K562 (cell line): ENCODE data around the gene EFHB. TPM values are rescaled to one million over a fixed set of nuclear protein-coding genes. Genes with fewer than 3 reads are reported as not detected.

ENCODE experiments used
- ATAC-seq: fragments of 200-7000 bp; cut with Tn5 transposase; 3 replicates; pipeline ENCODE4 v1.9.1; 2020; ENCODE audit warnings: moderate library complexity
- BruUV-seq: library from RNA; stranded (reverse); fragments of 400-500 nt; replicated peaks from 2 replicates; lab custom pipeline; 2021; lab: Mats Ljungman, UMichigan
- CTCF ChIA-PET: fragments of 300-600 bp; formaldehyde crosslinking; extraction: SDS; loops from one replicate; lab custom pipeline; 2021; ENCODE audit warnings: low intra/inter-chr PET ratio; lab: Yijun Ruan, JAX
- POLR2A ChIA-PET: fragments of 300-600, 350-650 bp; sonication (Branson Sonifier 250); formaldehyde crosslinking; extraction: SDS; loops from one replicate; lab custom pipeline; 2021; ENCODE audit warnings: antibody characterized with exemption, inconsistent platforms; lab: Yijun Ruan, JAX
- DNase-seq, 4 experiments: peaks; one replicate each; pipeline versions ENCODE4 v3.0.0 to v3.0.0-alpha.2; 2011 to 2018; ENCODE audit warnings: low spot score in 3 of 4, mixed read lengths in 3 of 4; ENCODE audit errors: extremely low read depth in 1 of 4
- FAIRE-seq: peaks from 2 replicates; lab custom pipeline; 2011; peaks lifted over from hg19 to GRCh38; lab: Jason Lieb, UNC
- H2AFZ ChIP-seq: 2 replicates; pipeline ENCODE4 v1.6.0; 2011; ENCODE audit warnings: low read depth, low read length, control low read depth, inconsistent platforms
- H3K27ac ChIP-seq: fragments of 200-600 bp; 3 replicates; pipeline ENCODE4 v1.8.0; 2011; ENCODE audit warnings: low read depth, mild to moderate bottlenecking, control low read depth, inconsistent platforms, low read length, moderate library complexity, mixed read lengths; ENCODE audit errors: extremely low read depth
- H3K27me3 ChIP-seq, 2 experiments: fragments of 300-600 bp in 1 of 2; 2 replicates in 1 of 2; 3 replicates in 1 of 2; pipeline versions ENCODE4 v1.6.0 to v1.8.0; 2011; ENCODE audit warnings: inconsistent platforms in 2 of 2, low read length in 2 of 2, mild to moderate bottlenecking in 1 of 2, mixed read lengths in 1 of 2, moderate library complexity in 1 of 2; ENCODE audit not compliant: control insufficient read depth in 2 of 2, insufficient read depth in 2 of 2
- H3K36me3 ChIP-seq: fragments of 300-600 bp; 3 replicates; pipeline ENCODE4 v1.8.0; 2011; ENCODE audit warnings: mild to moderate bottlenecking, low read length, inconsistent platforms; ENCODE audit not compliant: control insufficient read depth, insufficient read depth
- H3K4me1 ChIP-seq, 2 experiments: fragments of 200-600 bp in 1 of 2; replicated peaks in 1 of 2; 2 replicates in 1 of 2; 3 replicates in 1 of 2; pipeline versions ENCODE4 v1.5.1 to v1.8.0; 2011; ENCODE audit warnings: inconsistent platforms in 2 of 2, low read length in 2 of 2, mild to moderate bottlenecking in 1 of 2, mixed read lengths in 1 of 2, moderate library complexity in 1 of 2; ENCODE audit not compliant: control insufficient read depth in 2 of 2, insufficient read depth in 2 of 2
- H3K4me2 ChIP-seq: 2 replicates; pipeline ENCODE4 v1.6.1; 2011; ENCODE audit warnings: low read length, control low read depth, inconsistent platforms, mixed read lengths; ENCODE audit not compliant: insufficient read depth
- H3K4me3 ChIP-seq: fragments of 200-600 bp; sonication (generic), shearing (Covaris generic); 2 replicates; pipeline ENCODE4 v1.5.1; 2016; ENCODE audit warnings: control low read depth, inconsistent platforms
- H3K79me2 ChIP-seq: fragments of 200-600 bp; 3 replicates; pipeline ENCODE4 v1.8.0; 2011; ENCODE audit warnings: low read length, inconsistent platforms; ENCODE audit not compliant: control insufficient read depth, insufficient read depth
- H3K9ac ChIP-seq, 2 experiments: 2 replicates each; pipeline versions ENCODE4 v1.6.0 to v1.6.1; 2011; ENCODE audit warnings: low read depth in 2 of 2, low read length in 2 of 2, control low read depth in 1 of 2, inconsistent platforms in 1 of 2, mild to moderate bottlenecking in 1 of 2, mixed read lengths in 1 of 2; ENCODE audit not compliant: insufficient read depth in 1 of 2
- H3K9me1 ChIP-seq: one replicate; pipeline ENCODE4 v1.6.0; 2011; ENCODE audit warnings: inconsistent platforms, mild to moderate bottlenecking, low read length, moderate library complexity; ENCODE audit not compliant: control insufficient read depth, insufficient read depth
- H3K9me3 ChIP-seq: replicated peaks from 2 replicates; pipeline ENCODE4 v1.5.1; 2011; ENCODE audit warnings: low read depth, low read length, inconsistent platforms; ENCODE audit not compliant: control insufficient read depth, insufficient read depth
- H4K20me1 ChIP-seq: replicated peaks from 2 replicates; pipeline ENCODE4 v1.6.1; 2011; ENCODE audit warnings: low read length, inconsistent platforms, mixed read lengths; ENCODE audit not compliant: control insufficient read depth, insufficient read depth
- BRF1 ChIP-seq: IDR thresholded peaks from 3 replicates; pipeline ENCODE4 v1.6.1; 2011; ENCODE audit warnings: borderline replicate concordance, mild to moderate bottlenecking; ENCODE audit not compliant: insufficient read length; ENCODE audit errors: extremely low read depth
- CBX3 ChIP-seq, 2 experiments: IDR thresholded peaks; 1 replicate in 1 of 2; 2 replicates in 1 of 2; pipeline ENCODE4 v1.6.1; 2012; ENCODE audit warnings: inconsistent platforms in 2 of 2, low read length in 2 of 2, borderline replicate concordance in 1 of 2, control low read depth in 1 of 2
- JUN ChIP-seq, 2 experiments: sonication (generic) in 1 of 2; formaldehyde crosslinking in 1 of 2; IDR thresholded peaks; 2 replicates each; pipeline versions ENCODE4 v1.6.1 to v1.8.0; 2012 to 2022; ENCODE audit warnings: borderline replicate concordance in 2 of 2, mild to moderate bottlenecking in 2 of 2, improper control_type of control experiment in 1 of 2, low read depth in 1 of 2, low read length in 1 of 2, missing genetic modification reagents in 1 of 2
- KAT8 ChIP-seq: fragments of 450-650 bp; IDR thresholded peaks from 2 replicates; pipeline ENCODE4 v1.6.1; 2016; ENCODE audit warnings: low read depth, mild to moderate bottlenecking
- L3MBTL2 ChIP-seq: fragments of 450-650 bp; IDR thresholded peaks from 2 replicates; pipeline ENCODE4 v1.6.1; 2016; ENCODE audit warnings: mild to moderate bottlenecking, moderate library complexity
- MAFG ChIP-seq: fragments of 450-650 bp; conservative IDR thresholded peaks from 2 replicates; pipeline ENCODE4 v1.6.1; 2016; ENCODE audit warnings: missing genetic modification characterization, missing compliant biosample characterization
- MBD2 ChIP-seq: sonication (generic); IDR thresholded peaks from 2 replicates; pipeline ENCODE4 v1.6.1; 2016; ENCODE audit warnings: low read depth, borderline replicate concordance
- MLLT1 ChIP-seq, 2 experiments: fragments of 450-650 bp; IDR thresholded peaks; 2 replicates each; pipeline ENCODE4 v1.6.1; 2016
- MTA3 ChIP-seq: fragments of 450-650 bp; formaldehyde crosslinking; IDR thresholded peaks from 2 replicates; pipeline ENCODE4 v1.6.1; 2017; ENCODE audit warnings: mild to moderate bottlenecking, borderline replicate concordance
- MYNN ChIP-seq, 2 experiments: sonication (generic); formaldehyde crosslinking in 1 of 2; IDR thresholded peaks; 2 replicates each; pipeline versions ENCODE4 v1.5.0 to v1.6.1; 2016 to 2020; ENCODE audit warnings: antibody characterized with exemption in 1 of 2, missing genetic modification reagents in 1 of 2
- NFRKB ChIP-seq: fragments of 450-650 bp; IDR thresholded peaks from 2 replicates; pipeline ENCODE4 v1.6.1; 2016; ENCODE audit warnings: low read depth
- RBM34 ChIP-seq: fragments of 200-400 bp; formaldehyde crosslinking; IDR thresholded peaks from 2 replicates; pipeline ENCODE4 v1.6.1; 2018; ENCODE audit warnings: low read length, borderline replicate concordance; ENCODE audit not compliant: insufficient read depth
- ZNF212 ChIP-seq: fragments of 450-650 bp; formaldehyde crosslinking; IDR thresholded peaks from 2 replicates; pipeline ENCODE4 v1.4.0; 2020; ENCODE audit warnings: mild to moderate bottlenecking
- WGBS: fragments of 100-300 bp; shearing (Covaris generic); methylation state at CpG from one replicate; pipeline ENCODE4 v1.1.6; 2016; ENCODE audit warnings: low coverage, mixed read lengths; ENCODE audit not compliant: insufficient coverage; ENCODE audit errors: missing lambda C conversion rate; 5-methylcytosine and 5-hydroxymethylcytosine counted together
- in situ Hi-C: fragments of 300-500 bp; cut with MboI; formaldehyde crosslinking; loops from 4 replicates; pipeline ENCODE4 v1.15.0; 2018; ENCODE audit warnings: inconsistent platforms, mixed read lengths
- intact Hi-C: fragments of 100-400 bp; cut with micrococcal nuclease; formaldehyde crosslinking; loops from 2 replicates; pipeline ENCODE4 v1.14.2; 2022
- polyA plus RNA-seq, 8 experiments: library from polyadenylated mRNA; depleted of rRNA in 4 of 8; stranded (reverse) in 5 of 8; unstranded in 3 of 8; fragments of >200 nt; fragmentation: Nextera tagmentation in 2 of 8; fragmentation: Illumina TruSeq in 1 of 8; extraction: Ambion mirVana in 2 of 8; extraction: Trizol in 1 of 8; gene quantifications; 2 replicates each; pipeline versions ENCODE4 v1.2.1 to v1.2.3, GENCODE V29; 2011 to 2014; ENCODE audit warnings: inconsistent platforms in 1 of 8, missing spikeins in 1 of 8
- total RNA-seq, 7 experiments: library from RNA; depleted of rRNA in 6 of 7; stranded (reverse); fragments of >200 nt in 6 of 7; fragmentation: Illumina TruSeq in 2 of 7; extraction: Trizol in 2 of 7; gene quantifications; 2 replicates each; pipeline versions ENCODE4 v1.2.1 to v1.2.3, GENCODE V29; 2011 to 2021; ENCODE audit warnings: low replicate concordance in 1 of 7
- TF ChIP-seq, protein P1 (sequence below): sonication (generic); formaldehyde crosslinking; IDR thresholded peaks from 2 replicates; pipeline ENCODE4 v1.5.0; 2020; ENCODE audit warnings: missing genetic modification reagents
- TF ChIP-seq, protein P2 (sequence below): fragments of 150-350 bp; conservative IDR thresholded peaks from 2 replicates; pipeline ENCODE4 v1.6.1; 2014; ENCODE audit warnings: low read length

Gene EFHB
- total and polyA plus RNA-seq, 9 of the 15 experiments (the other 6 are each of a cell fraction or from before 2014, with no cell fraction given) = 1.5 to 4.0 (median 1.8) TPM

DNA sequence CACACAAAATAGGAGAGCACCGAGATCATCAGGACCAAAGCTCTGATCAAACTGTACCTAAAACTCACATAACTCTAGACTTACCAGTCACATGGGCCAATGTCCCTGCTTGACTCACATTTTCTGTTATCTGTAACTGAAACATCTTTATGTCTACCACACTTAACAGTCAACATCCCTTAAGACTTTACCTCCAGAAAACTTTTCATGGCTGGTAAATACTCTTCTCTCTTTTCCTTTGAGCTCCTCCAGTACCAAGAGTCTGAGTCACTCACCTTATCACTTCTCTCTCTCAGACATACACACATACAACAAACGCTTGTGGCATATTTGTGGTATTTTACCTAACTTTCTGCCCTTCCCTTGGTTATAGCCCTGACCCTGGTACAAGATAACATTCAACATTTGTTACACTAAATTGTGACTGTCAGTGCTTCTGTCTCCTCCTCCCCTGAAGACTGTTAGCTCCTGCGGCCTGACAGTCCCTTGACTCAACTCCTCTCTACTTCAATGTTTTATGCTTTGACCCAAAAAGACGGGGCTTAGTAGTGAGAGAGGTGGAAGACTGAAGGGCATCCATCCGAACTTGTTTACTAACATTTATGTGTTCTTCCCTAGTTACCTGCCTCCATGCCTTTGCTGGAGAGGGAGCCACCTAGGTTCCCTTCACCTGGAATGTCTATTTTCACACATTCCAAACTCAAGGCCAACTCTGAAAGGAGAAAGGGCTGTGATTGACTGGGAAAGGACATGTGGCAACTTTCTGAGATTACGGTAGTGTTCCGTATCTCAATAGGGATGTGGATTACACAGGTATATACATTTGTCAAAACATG, 3.7 kb upstream of the EFHB start:
- peak overlapping the region; percentile 60 for H3K4me2 ChIP-seq
- TF ChIP-seq ZNF212 (CRISPR knock-in tag) (peak; percentile 35; the same call in 1 of the 2 replicates), JUN (IDR thresholded peaks at IDR 0.05; ENCODE audit: borderline replicate concordance, low read depth, low read length) (peak; percentile 75; the same call in 1 of the 2 replicates), JUN (CRISPR knock-in tag; IDR thresholded peaks at IDR 0.05; ENCODE audit: borderline replicate concordance) (no peak; the same call in 1 of the 2 replicates), MAFG (tag) (0 out of 2 replicates have a peak, but pooled peaks have one; percentile 21), NFRKB (0 out of 2 replicates have a peak, but pooled peaks have one; percentile 37), KAT8 (no peak), BRF1 (no peak), L3MBTL2 (peak; percentile 19; the same call in 1 of the 2 replicates), CBX3 (IDR thresholded peaks at IDR 0.05; ENCODE audit: borderline replicate concordance in 1 of 2, low read length in 2 of 2) (peak in 1 of 2 experiments; percentile 71; a peak in 1 of 3 replicates), MTA3 (no peak), RBM34 (no peak), MYNN (IDR thresholded peaks at IDR 0.05) (peak; percentile 74; the same call in 1 of the 2 replicates), MYNN (CRISPR knock-in tag; IDR thresholded peaks at IDR 0.05) (no peak), MLLT1 (IDR thresholded peaks at IDR 0.05) (peak in 1 of 2 experiments; percentile 71; a peak in 1 of 4 replicates), MBD2 (0 out of 2 replicates have a peak, but pooled peaks have one; percentile 45)
- TF ChIP-seq, protein P1, sequence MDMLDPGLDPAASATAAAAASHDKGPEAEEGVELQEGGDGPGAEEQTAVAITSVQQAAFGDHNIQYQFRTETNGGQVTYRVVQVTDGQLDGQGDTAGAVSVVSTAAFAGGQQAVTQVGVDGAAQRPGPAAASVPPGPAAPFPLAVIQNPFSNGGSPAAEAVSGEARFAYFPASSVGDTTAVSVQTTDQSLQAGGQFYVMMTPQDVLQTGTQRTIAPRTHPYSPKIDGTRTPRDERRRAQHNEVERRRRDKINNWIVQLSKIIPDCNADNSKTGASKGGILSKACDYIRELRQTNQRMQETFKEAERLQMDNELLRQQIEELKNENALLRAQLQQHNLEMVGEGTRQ (CRISPR knock-in tag) = no peak
- TF ChIP-seq, protein P2, sequence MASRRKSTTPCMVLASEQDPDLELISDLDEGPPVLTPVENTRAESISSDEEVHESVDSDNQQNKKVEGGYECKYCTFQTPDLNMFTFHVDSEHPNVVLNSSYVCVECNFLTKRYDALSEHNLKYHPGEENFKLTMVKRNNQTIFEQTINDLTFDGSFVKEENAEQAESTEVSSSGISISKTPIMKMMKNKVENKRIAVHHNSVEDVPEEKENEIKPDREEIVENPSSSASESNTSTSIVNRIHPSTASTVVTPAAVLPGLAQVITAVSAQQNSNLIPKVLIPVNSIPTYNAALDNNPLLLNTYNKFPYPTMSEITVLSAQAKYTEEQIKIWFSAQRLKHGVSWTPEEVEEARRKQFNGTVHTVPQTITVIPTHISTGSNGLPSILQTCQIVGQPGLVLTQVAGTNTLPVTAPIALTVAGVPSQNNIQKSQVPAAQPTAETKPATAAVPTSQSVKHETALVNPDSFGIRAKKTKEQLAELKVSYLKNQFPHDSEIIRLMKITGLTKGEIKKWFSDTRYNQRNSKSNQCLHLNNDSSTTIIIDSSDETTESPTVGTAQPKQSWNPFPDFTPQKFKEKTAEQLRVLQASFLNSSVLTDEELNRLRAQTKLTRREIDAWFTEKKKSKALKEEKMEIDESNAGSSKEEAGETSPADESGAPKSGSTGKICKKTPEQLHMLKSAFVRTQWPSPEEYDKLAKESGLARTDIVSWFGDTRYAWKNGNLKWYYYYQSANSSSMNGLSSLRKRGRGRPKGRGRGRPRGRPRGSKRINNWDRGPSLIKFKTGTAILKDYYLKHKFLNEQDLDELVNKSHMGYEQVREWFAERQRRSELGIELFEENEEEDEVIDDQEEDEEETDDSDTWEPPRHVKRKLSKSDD = no peak

More for the DNA sequence above, 3.7 kb upstream of the EFHB start:
- Histone ChIP-seq H4K20me1 (no peaks in the 10 kb centered on the region), H3K9ac (peak overlapping the region in 1 of 2 experiments; percentile 35; a peak in 1 of 4 replicates), H3K9me1 (no peaks in the 10 kb centered on the region), H3K9me3 (no peaks in the 10 kb centered on the region), H3K27me3 (no peaks in the 10 kb centered on the region), H3K79me2 (no peaks in the 10 kb centered on the region), H3K27ac (peak overlapping the region; percentile 56), H3K4me1 (peaks cover 13 to 33% of the 10 kb centered on the region in 2 experiments), H2AFZ (peak overlapping the region; percentile 85), H3K36me3 (no peaks in the 10 kb centered on the region), H3K4me3 (no peak overlapping the region)
- FAIRE-seq (peak; percentile 83), DNase-seq (peak; percentile 27 to 80 (median 51)), ATAC-seq (peak; percentile 71)
- BruUV-seq = no TSS peak
- CTCF ChIA-PET = no interaction called here
- POLR2A ChIA-PET = interaction anchor here (0.7 to 2.2 kb wide), 6 partner anchors 8 to 1380 kb away, joined by 3 to 15 read pairs (median 4); partner anchors contain the start of gene SGO1
- WGBS = 17% methylated on average over 7 of the region's 7 CpGs
- intact Hi-C loops = loop anchor here (1.0 kb wide), 1 partner anchor 9 kb away; no protein-coding TSS in a partner anchor
- in situ Hi-C loops = no loop called here
